Measurements from ENCODE around the gene SMG6.
A peak's percentile ranks its signal among the peaks of the same experiment; 100 is the strongest.

SMG6 gene

DNA sequence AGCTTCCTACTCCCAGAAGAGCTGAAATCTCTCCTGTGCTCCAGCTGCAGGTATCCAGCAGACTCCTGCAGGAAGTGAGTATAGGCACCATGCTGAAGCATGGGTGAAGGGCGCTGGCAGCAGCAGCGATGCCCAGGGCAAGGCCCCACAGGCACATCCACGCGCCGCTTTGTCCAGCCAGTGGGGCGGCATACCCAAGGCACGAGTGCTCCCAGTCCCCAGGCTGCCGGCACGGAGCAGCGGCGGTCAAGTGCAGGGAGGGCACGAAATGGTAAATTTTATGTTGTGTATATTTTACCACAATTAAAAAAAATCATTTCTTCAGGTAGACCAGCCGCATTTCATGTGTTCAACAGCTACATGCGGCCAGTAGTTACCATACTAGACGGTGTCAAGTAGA lies 175.6 kb downstream of the SMG6 start:
- Histone ChIP-seq H3K4me1 (ENCODE audit: control insufficient read depth, insufficient read depth, low read length) (peaks cover 15% of the 10 kb centered on the region), H3K27ac (ENCODE audit: insufficient read depth, low read depth, low read length, poor library complexity, severe bottlenecking) (no peak overlapping the region), H3K27me3 (ENCODE audit: control insufficient read depth, insufficient read depth, low read length, poor library complexity, severe bottlenecking) (no peaks in the 10 kb centered on the region), H3K36me3 (ENCODE audit: control insufficient read depth, insufficient read depth, low read length) (no peaks in the 10 kb centered on the region), H3K4me3 (ENCODE audit: insufficient read depth, low read depth, low read length) (no peak overlapping the region), H3K9me3 (ENCODE audit: control insufficient read depth, low read length) (no peaks in the 10 kb centered on the region)
- WGBS, 2 experiments: 91 to 93% methylated on average over 13 to 14 of the region's 15 CpGs

DNA sequence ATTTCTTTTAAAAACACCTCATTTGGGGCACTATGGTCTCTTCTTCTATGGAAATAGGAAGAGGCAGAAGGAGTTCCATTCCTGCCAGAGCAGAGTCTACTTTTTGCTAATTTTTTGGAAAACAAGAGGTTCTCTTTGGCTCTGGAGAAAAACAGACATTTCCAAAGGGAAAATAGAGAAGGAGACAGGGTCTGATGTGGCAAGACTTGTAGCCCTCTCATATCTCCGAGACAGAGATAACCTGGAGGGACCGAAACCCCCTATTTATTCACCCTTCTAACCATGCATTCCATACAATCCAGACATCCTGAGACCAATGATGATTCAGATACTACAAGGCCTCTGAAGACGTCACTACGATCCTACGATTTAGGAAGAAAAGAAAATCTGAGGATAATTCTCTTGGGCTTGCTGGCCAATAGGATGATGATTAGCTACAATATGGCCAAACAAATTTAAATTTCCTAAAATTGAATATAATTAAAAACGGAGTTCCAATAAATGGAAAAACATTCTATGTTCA lies 178.5 kb downstream of the SMG6 start:
- WGBS, 2 experiments: 95 to 97% methylated on average over 5 to 6 of the region's 6 CpGs
- no peak overlapping the region for H3K27ac ChIP-seq (ENCODE audit: insufficient read depth, low read depth, low read length, poor library complexity, severe bottlenecking)

DNA sequence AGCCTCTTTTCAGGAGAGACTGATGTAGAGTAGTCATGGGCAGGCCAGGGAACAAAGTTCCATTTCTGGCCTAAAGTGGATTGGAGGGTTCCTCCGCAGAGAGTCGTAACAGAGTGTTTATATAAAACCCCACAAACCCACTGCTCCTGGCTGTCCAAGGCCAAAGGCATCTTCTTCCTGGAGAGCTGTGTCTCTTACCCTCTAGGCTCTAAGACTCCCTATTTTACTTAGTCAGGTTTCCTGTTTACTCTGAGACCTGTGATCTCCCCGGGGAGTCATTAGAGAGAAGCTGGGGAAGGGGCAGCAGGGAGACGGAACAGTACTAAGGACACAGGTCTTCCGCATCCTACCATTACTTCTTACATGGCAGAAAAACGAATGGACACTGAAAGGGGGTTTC lies 179.2 kb downstream of the SMG6 start:
- WGBS, 2 experiments: 82 to 84% methylated on average over 6 of the region's 6 CpGs
- Histone ChIP-seq H3K27me3 (ENCODE audit: control insufficient read depth, insufficient read depth, low read length, poor library complexity, severe bottlenecking) (no peaks in the 10 kb centered on the region), H3K36me3 (ENCODE audit: control insufficient read depth, insufficient read depth, low read length) (peaks cover 7% of the 10 kb centered on the region), H3K4me1 (ENCODE audit: control insufficient read depth, insufficient read depth, low read length) (peaks cover 19% of the 10 kb centered on the region), H3K4me3 (ENCODE audit: insufficient read depth, low read depth, low read length) (no peak overlapping the region), H3K27ac (ENCODE audit: insufficient read depth, low read depth, low read length, poor library complexity, severe bottlenecking) (no peak overlapping the region), H3K9me3 (ENCODE audit: control insufficient read depth, low read length) (no peaks in the 10 kb centered on the region)

More for the DNA sequence above, 178.5 kb downstream of the SMG6 start:
- Histone ChIP-seq H3K9me3 (ENCODE audit: control insufficient read depth, low read length) (no peaks in the 10 kb centered on the region), H3K4me3 (ENCODE audit: insufficient read depth, low read depth, low read length) (no peak overlapping the region), H3K36me3 (ENCODE audit: control insufficient read depth, insufficient read depth, low read length) (peaks cover 7% of the 10 kb centered on the region), H3K27me3 (ENCODE audit: control insufficient read depth, insufficient read depth, low read length, poor library complexity, severe bottlenecking) (no peaks in the 10 kb centered on the region), H3K4me1 (ENCODE audit: control insufficient read depth, insufficient read depth, low read length) (peaks cover 19% of the 10 kb centered on the region)

DNA sequence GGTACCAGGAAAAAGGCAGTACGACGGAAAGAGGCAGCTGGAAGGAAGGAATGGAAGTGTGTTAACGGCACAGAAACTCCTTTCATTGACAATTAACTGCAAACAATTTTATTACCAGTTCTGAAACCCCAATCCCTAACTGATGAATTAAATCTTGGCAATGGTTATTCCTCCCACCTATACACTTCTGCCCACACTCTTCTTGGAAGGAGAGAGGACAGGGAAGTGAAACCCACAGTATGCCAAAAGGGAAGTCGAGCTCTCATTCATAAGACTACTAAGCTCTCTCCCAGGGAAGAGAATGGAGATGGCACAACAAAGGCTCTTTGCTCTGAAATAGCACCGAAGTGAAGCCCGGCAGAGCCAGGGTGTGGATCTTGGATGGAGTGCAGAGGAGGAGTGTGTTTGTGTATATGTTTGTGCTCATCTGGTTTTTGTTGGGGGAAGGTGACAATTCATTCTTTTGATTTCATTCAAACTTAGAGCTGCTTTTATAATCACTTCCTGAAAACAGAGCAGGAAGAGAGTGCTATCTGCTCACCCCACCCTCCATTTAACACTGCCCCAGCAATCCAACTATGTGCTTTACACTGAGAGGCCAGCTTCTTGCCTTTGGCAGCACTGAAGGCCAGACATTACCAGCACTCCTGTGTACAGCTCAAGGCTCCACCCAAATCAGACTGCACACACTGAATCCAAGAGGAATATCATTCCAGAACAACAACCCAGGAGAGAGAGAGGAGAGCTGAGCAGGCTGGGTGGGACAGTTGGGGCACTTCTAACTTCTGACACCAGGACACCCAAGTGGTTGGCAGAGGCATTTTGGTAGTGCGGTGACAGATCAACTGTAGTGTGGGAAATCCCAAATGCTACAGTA lies 180.0 kb downstream of the SMG6 start:
- Histone ChIP-seq H3K4me3 (ENCODE audit: insufficient read depth, low read depth, low read length) (no peak overlapping the region), H3K27ac (ENCODE audit: insufficient read depth, low read depth, low read length, poor library complexity, severe bottlenecking) (peak overlapping the region; percentile 68), H3K4me1 (ENCODE audit: control insufficient read depth, insufficient read depth, low read length) (peaks cover 19% of the 10 kb centered on the region), H3K9me3 (ENCODE audit: control insufficient read depth, low read length) (no peaks in the 10 kb centered on the region), H3K36me3 (ENCODE audit: control insufficient read depth, insufficient read depth, low read length) (peaks cover 7% of the 10 kb centered on the region), H3K27me3 (ENCODE audit: control insufficient read depth, insufficient read depth, low read length, poor library complexity, severe bottlenecking) (no peaks in the 10 kb centered on the region)
- 64 to 78% methylated on average over 7 of the region's 7 CpGs for WGBS, 2 experiments

DNA sequence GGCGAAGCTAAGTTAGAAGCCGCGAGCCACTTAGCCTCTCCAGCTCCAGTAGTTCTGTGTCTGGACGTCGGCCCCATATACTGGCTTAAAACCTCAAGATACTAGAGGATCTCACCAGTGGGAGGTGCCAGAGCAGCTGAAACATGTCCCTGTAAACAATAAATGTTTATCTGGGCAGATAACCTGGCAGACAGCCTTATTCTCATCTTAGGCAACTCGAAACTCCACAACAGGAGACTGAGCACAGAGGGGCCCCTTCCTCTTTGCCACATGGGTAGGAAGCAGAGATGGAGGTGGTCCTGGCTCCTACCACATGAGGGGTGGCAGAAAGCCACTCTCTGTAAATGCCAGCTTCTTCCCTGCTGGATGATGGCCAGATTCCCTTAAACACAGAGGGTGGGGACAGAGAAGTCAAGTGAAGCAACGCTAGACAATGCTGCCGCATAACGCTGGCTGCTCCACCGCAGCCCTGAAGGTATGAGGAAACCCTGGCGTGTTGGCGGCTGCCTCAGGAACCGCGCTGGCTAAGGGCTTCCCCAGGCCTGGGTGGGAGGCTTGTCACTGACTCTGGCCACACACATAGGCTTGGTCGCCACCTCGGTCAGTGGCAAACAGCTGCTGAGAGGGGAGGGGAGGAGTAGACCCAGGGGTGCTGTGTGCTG lies 180.8 kb downstream of the SMG6 start:
- H3K4me1 ChIP-seq (ENCODE audit: control insufficient read depth, insufficient read depth, low read length): peaks cover 19% of the 10 kb centered on the region
- H3K9me3 ChIP-seq (ENCODE audit: control insufficient read depth, low read length): no peaks in the 10 kb centered on the region
- H3K27me3 ChIP-seq (ENCODE audit: control insufficient read depth, insufficient read depth, low read length, poor library complexity, severe bottlenecking): no peaks in the 10 kb centered on the region
- WGBS, 2 experiments: 75 to 77% methylated on average over 16 of the region's 16 CpGs
- no peak overlapping the region for H3K4me3 ChIP-seq (ENCODE audit: insufficient read depth, low read depth, low read length)
- peak overlapping the region; percentile 68 for H3K27ac ChIP-seq (ENCODE audit: insufficient read depth, low read depth, low read length, poor library complexity, severe bottlenecking)
- H3K36me3 ChIP-seq (ENCODE audit: control insufficient read depth, insufficient read depth, low read length): peaks cover 7% of the 10 kb centered on the region

DNA sequence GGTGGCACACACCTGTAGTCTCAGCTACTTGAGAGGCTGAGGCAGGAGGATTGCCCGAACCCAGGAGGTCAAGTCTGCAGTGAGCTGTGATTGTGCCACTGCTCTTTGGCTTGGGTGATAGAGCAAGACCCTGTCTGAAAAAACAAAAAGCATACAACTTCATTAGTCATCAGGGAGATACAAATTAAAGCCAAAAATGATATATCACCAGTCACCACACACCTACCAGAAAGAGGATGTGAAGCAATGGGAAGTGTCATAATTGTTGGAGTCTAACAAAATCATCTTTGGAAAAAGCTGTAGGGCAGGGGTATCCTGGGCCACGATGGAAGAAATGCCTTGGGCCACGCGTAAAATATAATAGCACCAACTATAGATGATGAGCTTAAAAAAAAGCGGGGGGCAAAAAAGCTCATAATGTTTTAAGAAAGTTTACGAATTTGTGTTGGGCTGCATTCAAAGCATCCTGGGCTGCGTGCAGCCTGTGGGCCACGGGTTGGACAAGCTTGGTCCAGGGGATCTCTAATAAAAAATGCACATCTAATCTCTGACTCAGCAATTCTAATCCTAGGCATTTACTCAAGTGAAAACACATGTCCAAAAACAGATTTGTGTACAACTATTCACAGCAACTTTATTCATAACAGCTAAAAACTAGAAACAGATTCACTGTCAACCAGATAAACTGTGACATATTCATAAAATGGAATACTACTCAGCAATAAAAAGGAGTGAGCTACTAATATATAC lies 182.8 kb downstream of the SMG6 start:
- H3K27ac ChIP-seq (ENCODE audit: insufficient read depth, low read depth, low read length, poor library complexity, severe bottlenecking): no peak overlapping the region

DNA sequence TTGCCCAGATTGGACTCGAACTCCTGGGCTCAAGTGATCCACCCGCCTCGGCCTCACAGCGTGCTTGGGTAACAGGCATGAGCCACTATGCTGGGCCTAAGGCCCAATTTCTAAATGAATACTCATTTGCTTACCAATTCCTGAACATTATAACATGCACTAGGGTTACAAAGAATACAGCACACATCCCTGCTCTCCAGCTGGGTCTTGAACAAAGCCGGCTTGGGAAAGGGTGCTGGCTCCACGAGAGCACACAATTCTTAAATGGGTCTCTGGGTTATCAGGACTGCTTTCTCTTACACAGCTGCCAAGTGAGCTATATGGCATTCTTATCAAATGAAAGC lies 190.3 kb downstream of the SMG6 start:
- Histone ChIP-seq H3K4me1 (ENCODE audit: control insufficient read depth, insufficient read depth, low read length) (no peaks in the 10 kb centered on the region), H3K36me3 (ENCODE audit: control insufficient read depth, insufficient read depth, low read length) (no peaks in the 10 kb centered on the region), H3K9me3 (ENCODE audit: control insufficient read depth, low read length) (no peaks in the 10 kb centered on the region), H3K27ac (ENCODE audit: insufficient read depth, low read depth, low read length, poor library complexity, severe bottlenecking) (no peak overlapping the region), H3K27me3 (ENCODE audit: control insufficient read depth, insufficient read depth, low read length, poor library complexity, severe bottlenecking) (no peaks in the 10 kb centered on the region), H3K4me3 (ENCODE audit: insufficient read depth, low read depth, low read length) (no peak overlapping the region)
- WGBS, 2 experiments: 87 to 89% methylated on average over 6 of the region's 6 CpGs

More for the DNA sequence above, 182.8 kb downstream of the SMG6 start:
- Histone ChIP-seq H3K4me1 (ENCODE audit: control insufficient read depth, insufficient read depth, low read length) (peaks cover 19% of the 10 kb centered on the region), H3K9me3 (ENCODE audit: control insufficient read depth, low read length) (no peaks in the 10 kb centered on the region), H3K4me3 (ENCODE audit: insufficient read depth, low read depth, low read length) (no peak overlapping the region), H3K36me3 (ENCODE audit: control insufficient read depth, insufficient read depth, low read length) (peaks cover 7% of the 10 kb centered on the region), H3K27me3 (ENCODE audit: control insufficient read depth, insufficient read depth, low read length, poor library complexity, severe bottlenecking) (no peaks in the 10 kb centered on the region)
- 93 to 98% methylated on average over 8 of the region's 8 CpGs for WGBS, 2 experiments

DNA sequence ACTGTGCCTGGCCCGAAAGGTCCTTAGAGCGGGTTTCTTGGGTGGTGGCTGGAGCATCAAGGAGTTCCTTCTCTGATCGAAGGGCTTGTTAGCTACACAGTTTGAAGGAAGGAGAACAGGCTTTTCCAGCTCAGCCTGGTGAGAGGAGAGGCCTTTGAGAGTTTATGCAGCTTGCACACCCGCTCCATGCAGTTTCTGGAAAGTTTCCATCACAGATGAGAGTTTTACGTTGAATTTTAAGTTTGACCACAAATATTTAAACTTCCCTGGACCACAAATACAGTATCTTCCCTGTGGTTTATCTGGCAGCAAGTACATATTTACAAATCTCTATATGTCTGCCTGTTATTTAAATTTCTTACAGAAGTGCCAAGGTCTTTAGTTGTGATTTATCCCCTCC lies 191.9 kb downstream of the SMG6 start:
- Histone ChIP-seq H3K4me1 (ENCODE audit: control insufficient read depth, insufficient read depth, low read length) (no peaks in the 10 kb centered on the region), H3K27ac (ENCODE audit: insufficient read depth, low read depth, low read length, poor library complexity, severe bottlenecking) (no peak overlapping the region), H3K4me3 (ENCODE audit: insufficient read depth, low read depth, low read length) (no peak overlapping the region), H3K9me3 (ENCODE audit: control insufficient read depth, low read length) (no peaks in the 10 kb centered on the region), H3K36me3 (ENCODE audit: control insufficient read depth, insufficient read depth, low read length) (no peaks in the 10 kb centered on the region), H3K27me3 (ENCODE audit: control insufficient read depth, insufficient read depth, low read length, poor library complexity, severe bottlenecking) (no peaks in the 10 kb centered on the region)
- WGBS, 2 experiments: 93 to 94% methylated on average over 5 of the region's 5 CpGs

DNA sequence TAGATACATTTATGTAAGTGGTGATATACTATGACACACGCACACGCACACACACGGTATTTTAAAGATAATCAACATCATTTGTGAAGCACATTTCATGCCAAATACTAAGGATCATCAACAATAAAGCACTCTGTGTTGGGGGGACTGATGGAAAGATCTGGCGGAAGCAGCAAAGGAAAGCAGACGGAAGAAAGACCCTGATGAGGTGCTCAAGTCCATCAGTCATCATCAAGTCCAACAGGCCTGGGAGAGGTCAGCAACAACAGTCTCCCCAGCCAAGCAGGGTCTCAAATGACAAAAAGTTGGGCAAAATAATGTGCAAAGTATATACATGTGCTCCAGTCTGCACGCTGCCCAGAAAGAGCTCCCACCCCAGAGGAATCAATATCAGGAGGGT lies 193.1 kb downstream of the SMG6 start:
- Histone ChIP-seq H3K9me3 (ENCODE audit: control insufficient read depth, low read length) (no peaks in the 10 kb centered on the region), H3K36me3 (ENCODE audit: control insufficient read depth, insufficient read depth, low read length) (no peaks in the 10 kb centered on the region)
- 97 to 98% methylated on average over 5 to 6 of the region's 6 CpGs for WGBS, 2 experiments

DNA sequence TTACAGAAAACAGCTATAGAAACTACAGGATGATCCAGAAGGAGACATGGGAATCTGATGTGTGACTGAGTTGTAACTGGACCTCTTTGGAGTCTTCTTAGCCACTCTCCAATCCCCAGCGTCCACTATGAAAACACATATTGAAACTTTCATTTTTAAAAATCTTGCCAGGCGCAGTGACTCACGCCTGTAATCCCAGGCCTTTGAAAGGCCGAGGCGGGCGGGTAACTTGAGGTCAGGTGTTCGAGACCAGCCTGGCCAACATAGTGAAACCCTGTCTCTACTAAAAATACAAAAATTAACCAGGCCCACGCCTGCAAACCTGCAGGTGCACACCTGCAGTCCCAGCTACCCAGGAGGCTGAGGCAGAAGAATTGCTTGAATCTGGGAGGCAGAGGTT lies 195.4 kb downstream of the SMG6 start:
- Histone ChIP-seq H3K27ac (ENCODE audit: insufficient read depth, low read depth, low read length, poor library complexity, severe bottlenecking) (no peak overlapping the region), H3K27me3 (ENCODE audit: control insufficient read depth, insufficient read depth, low read length, poor library complexity, severe bottlenecking) (no peaks in the 10 kb centered on the region), H3K4me3 (ENCODE audit: insufficient read depth, low read depth, low read length) (no peak overlapping the region), H3K36me3 (ENCODE audit: control insufficient read depth, insufficient read depth, low read length) (no peaks in the 10 kb centered on the region), H3K9me3 (ENCODE audit: control insufficient read depth, low read length) (no peaks in the 10 kb centered on the region), H3K4me1 (ENCODE audit: control insufficient read depth, insufficient read depth, low read length) (no peaks in the 10 kb centered on the region)
- WGBS, 2 experiments: 93 to 94% methylated on average over 8 of the region's 8 CpGs

More for the DNA sequence above, 193.1 kb downstream of the SMG6 start:
- no peaks in the 10 kb centered on the region for H3K27me3 ChIP-seq (ENCODE audit: control insufficient read depth, insufficient read depth, low read length, poor library complexity, severe bottlenecking)
- H3K4me1 ChIP-seq (ENCODE audit: control insufficient read depth, insufficient read depth, low read length): no peaks in the 10 kb centered on the region
- no peak overlapping the region for H3K27ac ChIP-seq (ENCODE audit: insufficient read depth, low read depth, low read length, poor library complexity, severe bottlenecking)
- no peak overlapping the region for H3K4me3 ChIP-seq (ENCODE audit: insufficient read depth, low read depth, low read length)

Data from ectodermal cell (in vitro differentiated cells).